Pancreas (tissue), 10 donors: ENCODE measurements around the gene MAPK10. TPM values are rescaled to one million over a fixed set of nuclear protein-coding genes. Genes with fewer than 3 reads are reported as not detected.

ENCODE experiments used
- ATAC-seq, 4 donors: fragments of 200-7000 bp; cut with Tn5 transposase; one replicate each; pipeline versions ENCODE4 v1.8.0 to v1.9.1; 2020; ENCODE audit warnings: mild to moderate bottlenecking in 4 of 4, moderate library complexity in 4 of 4
- DNase-seq, 6 donors: peaks; one replicate each; pipeline ENCODE4 v3.0.0-alpha.2; 2020
- FAIRE-seq: peaks from 2 replicates; lab custom pipeline; 2012; peaks lifted over from hg19 to GRCh38; lab: Jason Lieb, UNC
- H3K27ac ChIP-seq, 4 donors: fragments of 200-600 bp; sonication (generic); 1 replicate in 3 of 4; 2 replicates in 1 of 4; pipeline versions ENCODE4 v1.5.0 to v1.8.0; 2020
- H3K27me3 ChIP-seq, 4 donors: fragments of 200-600 bp; one replicate each; pipeline ENCODE4 v1.8.0; 2021
- H3K36me3 ChIP-seq, 3 donors: fragments of 200-600 bp; sonication (generic) in 1 of 3; one replicate each; pipeline versions ENCODE4 v1.5.0 to v1.8.0; 2020 to 2021
- H3K4me1 ChIP-seq, 3 donors: fragments of 200-600 bp; one replicate each; pipeline ENCODE4 v1.8.0; 2021
- H3K4me3 ChIP-seq, 4 donors: fragments of 200-600 bp; sonication (generic) in 2 of 4; one replicate each; pipeline versions ENCODE4 v1.5.0 to v1.8.0; 2020 to 2021
- H3K9me3 ChIP-seq, 4 donors: fragments of 200-600 bp; one replicate each; pipeline ENCODE4 v1.8.0; 2021
- WGBS, 2 donors: extraction: QIAGEN DNeasy Blood & Tissue Kit; methylation state at CpG; one replicate each; pipeline ENCODE4 v1.1.7; 2013; 5-methylcytosine and 5-hydroxymethylcytosine counted together
- intact Hi-C, 3 donors: fragments of 100-400 bp; cut with DNase I; formaldehyde crosslinking; loops; one replicate each; pipeline versions ENCODE4 v1.11.1 to v1.14.2; 2022
- polyA plus RNA-seq, 2 donors: library from polyadenylated mRNA; stranded (reverse); fragments of 200-250 nt; gene quantifications; one replicate each; pipeline ENCODE4 v1.2.3, GENCODE V29; 2013
- total RNA-seq, 6 donors: library from RNA; stranded (reverse); fragmentation: NEBNext Ultra II Directional in 4 of 6; extraction: Animal tissue kit (Norgen Biotek cat#: 25700) in 4 of 6; gene quantifications; one replicate each; pipeline versions ENCODE4 v1.2.1 to v1.2.4, GENCODE V29; 2021 to 2023
- TF ChIP-seq, protein P1 (sequence below), 4 donors: fragments of 200-600 bp; sonication (generic) in 3 of 4; IDR thresholded peaks; one replicate each; pipeline versions ENCODE4 v1.5.0 to v1.8.0; 2021; ENCODE audit warnings: antibody characterized with exemption in 4 of 4
- donor health status: healthy with polysubstance abuse.
- donor health status: DM: no; HTN: no; CAD: no; lungs with moderate emphysema.
- donor health status: DM: no; HTN: no; CAD: no.
- donor health status: control.
- donor health status: control.
- donor health status: Bipolar disorder and iron deficiency.
- donor health status: DM: yes; HTN: yes; CAD: no.
- donor health status: DM: no; HTN: no; CAD: no.
- donor health status: DM: no; HTN: no; CAD: no.
- donor health status: DM: yes; HTN: yes; CAD: no.

MAPK10 gene
- total and polyA plus RNA-seq, 8 donors = 5.1 to 20.7 (median 9.9) TPM

DNA sequence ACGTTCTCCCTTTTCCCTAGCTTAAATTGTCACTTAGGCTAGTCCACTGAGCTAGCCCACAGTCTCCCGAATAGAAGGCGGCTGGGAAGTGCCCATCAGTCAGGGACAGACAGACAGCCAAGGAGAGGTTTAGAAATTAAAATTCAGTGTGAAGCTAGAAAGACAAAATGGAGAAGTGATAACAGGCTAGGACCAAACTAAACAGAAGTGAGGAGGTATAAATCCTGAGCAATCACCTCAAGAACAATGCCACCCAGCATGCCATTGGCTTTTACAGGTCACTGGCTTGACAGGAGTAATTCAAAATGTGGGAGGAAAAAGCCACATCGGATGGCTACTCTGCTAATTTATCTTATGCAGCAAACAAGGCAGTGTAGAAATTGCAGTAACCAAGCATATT lies 138.9 kb downstream of the MAPK10 start:
- no peak for FAIRE-seq

DNA sequence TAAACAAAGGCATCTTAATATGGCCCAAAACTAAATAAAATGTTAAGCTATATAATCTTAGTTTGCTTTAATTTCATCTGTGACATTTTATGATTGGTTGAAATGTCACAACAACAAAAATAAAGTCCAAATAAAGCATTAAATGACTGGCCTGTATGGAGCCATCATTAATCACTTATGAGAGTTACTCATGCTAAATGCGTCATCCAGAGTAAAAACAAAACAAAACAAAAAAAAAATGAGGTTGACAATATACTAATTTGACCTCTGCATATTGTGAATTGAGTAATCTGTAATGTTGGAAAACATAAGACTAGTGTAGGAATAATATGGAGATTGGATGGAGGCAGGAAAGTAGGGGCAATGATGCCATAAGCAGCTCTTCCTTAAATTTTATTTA lies 139.7 kb downstream of the MAPK10 start:
- Histone ChIP-seq H3K27ac (no peak overlapping the region), H3K9me3 (no peaks in the 10 kb centered on the region), H3K36me3 (no peaks in the 10 kb centered on the region), H3K27me3 (no peaks in the 10 kb centered on the region), H3K4me1 (no peaks in the 10 kb centered on the region), H3K4me3 (no peak overlapping the region)
- TF ChIP-seq, protein P1, sequence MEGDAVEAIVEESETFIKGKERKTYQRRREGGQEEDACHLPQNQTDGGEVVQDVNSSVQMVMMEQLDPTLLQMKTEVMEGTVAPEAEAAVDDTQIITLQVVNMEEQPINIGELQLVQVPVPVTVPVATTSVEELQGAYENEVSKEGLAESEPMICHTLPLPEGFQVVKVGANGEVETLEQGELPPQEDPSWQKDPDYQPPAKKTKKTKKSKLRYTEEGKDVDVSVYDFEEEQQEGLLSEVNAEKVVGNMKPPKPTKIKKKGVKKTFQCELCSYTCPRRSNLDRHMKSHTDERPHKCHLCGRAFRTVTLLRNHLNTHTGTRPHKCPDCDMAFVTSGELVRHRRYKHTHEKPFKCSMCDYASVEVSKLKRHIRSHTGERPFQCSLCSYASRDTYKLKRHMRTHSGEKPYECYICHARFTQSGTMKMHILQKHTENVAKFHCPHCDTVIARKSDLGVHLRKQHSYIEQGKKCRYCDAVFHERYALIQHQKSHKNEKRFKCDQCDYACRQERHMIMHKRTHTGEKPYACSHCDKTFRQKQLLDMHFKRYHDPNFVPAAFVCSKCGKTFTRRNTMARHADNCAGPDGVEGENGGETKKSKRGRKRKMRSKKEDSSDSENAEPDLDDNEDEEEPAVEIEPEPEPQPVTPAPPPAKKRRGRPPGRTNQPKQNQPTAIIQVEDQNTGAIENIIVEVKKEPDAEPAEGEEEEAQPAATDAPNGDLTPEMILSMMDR (IDR thresholded peaks at IDR 0.05) = no peak
- FAIRE-seq = no peak
- 69 to 79% methylated on average over 1 of the region's 1 CpG for WGBS, 2 donors
- DNase-seq = no peak
- no peak for ATAC-seq
- intact Hi-C loops = no loop called here

More for the DNA sequence above, 138.9 kb downstream of the MAPK10 start:
- Histone ChIP-seq H3K36me3 (no peaks in the 10 kb centered on the region), H3K4me3 (no peak overlapping the region), H3K27ac (no peak overlapping the region), H3K4me1 (no peaks in the 10 kb centered on the region), H3K9me3 (no peaks in the 10 kb centered on the region), H3K27me3 (no peaks in the 10 kb centered on the region)
- intact Hi-C loops = no loop called here
- TF ChIP-seq, protein P1 (IDR thresholded peaks at IDR 0.05) = no peak
- 75 to 83% methylated on average over 4 of the region's 4 CpGs for WGBS, 2 donors
- no peak for ATAC-seq
- no peak for DNase-seq

DNA sequence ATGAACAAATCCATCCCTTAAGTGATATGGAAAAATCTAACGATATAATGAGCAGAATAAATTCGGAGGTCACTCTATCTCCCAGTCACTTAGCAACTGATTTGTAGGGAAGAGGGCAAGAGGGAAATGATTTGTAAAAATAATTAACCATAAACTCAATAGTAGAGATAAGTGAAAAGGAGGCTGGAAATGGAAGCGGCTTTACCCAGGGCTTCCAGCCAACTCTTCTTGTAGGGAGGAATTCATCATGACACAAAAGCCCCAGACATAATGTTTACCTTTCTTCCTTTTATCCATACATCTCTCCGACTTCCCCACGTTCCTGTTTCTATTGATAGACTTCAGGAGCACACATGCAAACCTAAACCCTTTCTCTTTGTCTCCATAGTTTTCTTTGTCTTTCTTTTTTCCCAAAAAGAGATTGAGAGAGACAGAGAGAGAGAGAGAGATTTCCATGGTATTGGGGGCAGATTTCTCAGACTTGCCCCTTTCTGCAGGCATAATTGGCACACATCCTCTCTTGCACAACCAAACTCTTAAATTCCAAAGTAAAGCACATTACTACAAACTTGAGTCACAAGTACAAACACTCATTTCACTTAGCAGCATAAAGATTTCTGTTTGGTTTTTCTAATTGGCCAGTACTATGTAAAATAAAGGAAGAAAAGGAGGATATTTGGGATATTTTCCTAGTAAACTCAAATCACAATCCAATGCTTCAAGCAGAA lies 140.9 kb downstream of the MAPK10 start:
- Histone ChIP-seq H3K4me1 (no peaks in the 10 kb centered on the region), H3K9me3 (no peaks in the 10 kb centered on the region), H3K36me3 (no peaks in the 10 kb centered on the region), H3K27ac (no peak overlapping the region), H3K4me3 (no peak overlapping the region), H3K27me3 (no peaks in the 10 kb centered on the region)
- WGBS, 2 donors = 1 to 10% methylated on average over 5 of the region's 5 CpGs
- DNase-seq (peak in 1 of 6 donors; percentile 17), FAIRE-seq (no peak), ATAC-seq (peak in 3 of 4 donors; percentile 46 to 69 (median 67))
- intact Hi-C loops = no loop called here
- TF ChIP-seq, protein P1 (IDR thresholded peaks at IDR 0.05) = no peak

DNA sequence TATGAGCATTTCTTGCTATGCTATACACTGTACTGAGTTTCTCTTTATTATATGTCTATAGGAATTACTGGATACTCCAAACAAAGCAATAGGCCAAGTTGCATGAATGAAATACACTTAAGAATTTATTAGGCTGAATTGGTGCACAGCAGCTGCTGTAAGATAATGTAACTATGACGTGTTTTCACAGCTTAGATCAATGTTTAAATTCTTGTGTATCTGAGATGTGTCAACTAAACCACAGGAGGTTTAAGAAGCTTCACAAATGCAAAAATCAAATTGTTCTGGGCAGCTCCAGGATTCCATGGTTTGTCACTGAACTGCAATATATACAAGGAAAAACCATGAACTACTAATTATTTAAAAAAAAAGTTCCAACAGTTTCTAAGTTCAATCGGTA lies 156.7 kb downstream of the MAPK10 start:
- H3K36me3 ChIP-seq = no peaks in the 10 kb centered on the region

More for the DNA sequence above, 156.7 kb downstream of the MAPK10 start:
- no peaks in the 10 kb centered on the region for H3K9me3 ChIP-seq
- H3K4me3 ChIP-seq = no peak overlapping the region
- no peak overlapping the region for H3K27ac ChIP-seq
- intact Hi-C loops = no loop called here
- no peak for DNase-seq
- WGBS, 2 donors = 66 to 83% methylated on average over 2 of the region's 2 CpGs
- TF ChIP-seq, protein P1 (IDR thresholded peaks at IDR 0.05) = no peak
- ATAC-seq = no peak
- FAIRE-seq = no peak
- H3K27me3 ChIP-seq = no peaks in the 10 kb centered on the region
- no peaks in the 10 kb centered on the region for H3K4me1 ChIP-seq
